ENCODE data around the gene SEMA3C.
A peak's percentile ranks its signal among the peaks of the same experiment; 100 is the strongest.

The SEMA3C gene

DNA sequence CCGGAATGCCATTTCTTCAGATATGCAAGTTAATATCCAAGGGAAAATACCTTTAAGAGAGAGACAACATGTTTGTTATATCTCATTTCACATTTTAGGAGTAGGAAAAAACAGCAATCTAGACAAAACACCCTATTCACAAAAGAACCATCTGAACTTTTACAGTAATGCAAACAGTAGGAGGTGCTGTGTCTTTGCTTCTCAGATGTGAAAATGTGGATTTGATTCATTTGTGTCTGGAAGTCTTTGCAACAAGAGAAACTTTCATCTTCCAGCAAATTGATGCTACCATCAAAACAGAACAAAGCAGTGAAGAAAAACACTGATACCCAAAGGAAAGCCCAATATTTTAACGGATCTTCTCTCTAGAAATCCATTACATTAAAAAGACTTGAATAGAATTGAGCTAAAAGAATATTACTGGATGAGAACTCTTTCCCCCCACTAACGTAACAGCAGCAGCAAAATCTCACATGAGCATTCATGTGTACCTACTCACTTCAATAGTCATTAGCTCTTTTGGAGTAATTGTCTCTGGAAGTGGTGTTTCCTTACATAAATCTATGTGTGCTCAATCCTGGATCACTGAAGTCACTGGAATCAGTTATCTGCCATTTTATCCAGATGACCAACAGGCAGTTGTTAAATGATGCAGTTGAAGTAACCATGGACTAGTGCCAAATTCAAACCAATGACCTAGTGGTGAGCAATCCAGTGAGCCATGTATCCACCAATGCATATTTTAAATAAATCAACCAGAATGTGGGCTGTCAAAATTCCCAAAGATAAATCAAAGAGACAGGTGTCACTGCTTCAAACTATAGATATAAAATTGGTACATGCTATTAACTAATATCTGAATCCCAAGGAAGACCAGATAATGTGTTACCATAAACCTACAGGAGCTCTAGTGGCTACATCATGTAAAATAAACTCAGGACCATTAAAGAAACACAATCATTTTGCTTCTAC, 1.8 kb downstream of the SEMA3C start:
- Mint-ChIP-seq H3K27ac (no peak overlapping the region), H3K27me3 (peaks cover 3% of the 10 kb centered on the region), H3K4me1 (ENCODE audit: low read depth) (peaks cover 13% of the 10 kb centered on the region), H3K36me3 (ENCODE audit: low read depth) (peaks cover 40% of the 10 kb centered on the region), H3K4me3 (peak overlapping the region; percentile 89), H3K9me3 (no peaks in the 10 kb centered on the region)
- intact Hi-C loops (cut with micrococcal nuclease), result loop anchor here (1.0 to 10.0 kb wide), 6 partner anchors 35 to 554 kb away; no protein-coding TSS in a partner anchor

GRCh38 chr7:80910228-80910627, 8.6 kb downstream of the SEMA3C start:
- no peaks in the 10 kb centered on the region for H3K4me1 Mint-ChIP-seq (ENCODE audit: low read depth)
- intact Hi-C loops (cut with micrococcal nuclease), result loop anchor here (10.0 kb wide), 1 partner anchor 225 kb away; no protein-coding TSS in a partner anchor
- H3K9me3 Mint-ChIP-seq, result no peaks in the 10 kb centered on the region
- H3K27me3 Mint-ChIP-seq, result no peaks in the 10 kb centered on the region
- H3K27ac Mint-ChIP-seq, result no peak overlapping the region
- peaks cover 35% of the 10 kb centered on the region for H3K36me3 Mint-ChIP-seq (ENCODE audit: low read depth)
- no peak overlapping the region for H3K4me3 Mint-ChIP-seq

DNA sequence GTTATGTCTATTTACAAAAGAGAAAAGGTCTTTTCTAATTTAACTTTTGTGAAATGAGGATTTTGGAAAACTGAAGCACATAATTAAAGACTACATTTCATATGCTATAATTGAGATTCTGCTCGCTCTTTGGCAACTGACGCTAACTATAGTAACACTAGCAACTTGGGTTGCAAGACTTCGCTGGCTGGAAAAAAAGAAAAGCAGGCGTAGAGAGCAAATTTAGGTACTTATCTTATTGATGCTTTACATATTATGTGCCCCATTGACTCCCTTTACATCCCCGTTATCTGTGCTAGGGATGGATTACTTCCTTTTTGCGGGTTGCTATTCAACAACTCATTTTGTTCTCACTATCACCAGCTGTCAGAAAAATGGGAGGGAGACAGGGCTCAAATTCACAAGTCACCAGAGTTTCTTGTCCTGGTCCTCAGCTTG, 10.5 kb downstream of the SEMA3C start:
- no peak overlapping the region for H3K27ac Mint-ChIP-seq
- no peaks in the 10 kb centered on the region for H3K27me3 Mint-ChIP-seq
- peaks cover 40% of the 10 kb centered on the region for H3K36me3 Mint-ChIP-seq (ENCODE audit: low read depth)
- H3K4me3 Mint-ChIP-seq, result no peak overlapping the region
- no peaks in the 10 kb centered on the region for H3K4me1 Mint-ChIP-seq (ENCODE audit: low read depth)
- intact Hi-C loops (cut with micrococcal nuclease), result no loop called here
- no peaks in the 10 kb centered on the region for H3K9me3 Mint-ChIP-seq

DNA sequence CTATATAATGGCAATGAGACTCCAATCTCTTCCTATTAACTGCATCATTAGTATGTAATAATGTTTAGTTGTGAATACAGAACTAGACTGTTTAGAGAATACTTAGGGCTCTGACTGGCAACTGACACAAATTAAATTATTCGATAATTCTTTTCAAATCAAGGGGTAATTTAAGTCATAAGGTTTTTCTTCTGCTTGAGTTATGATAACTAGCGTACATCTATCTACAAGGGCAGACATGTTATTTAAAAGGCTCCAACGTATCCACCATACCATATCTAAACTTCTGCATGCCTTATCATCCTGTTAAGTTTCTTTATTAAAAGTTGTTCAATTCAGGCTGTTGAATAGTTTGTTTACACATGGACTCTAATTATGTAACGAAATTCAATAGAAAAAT, 11.2 kb downstream of the SEMA3C start:
- Mint-ChIP-seq H3K36me3 (ENCODE audit: low read depth) (peaks cover 33% of the 10 kb centered on the region), H3K27me3 (no peaks in the 10 kb centered on the region), H3K4me3 (no peak overlapping the region), H3K9me3 (no peaks in the 10 kb centered on the region), H3K27ac (no peak overlapping the region), H3K4me1 (ENCODE audit: low read depth) (no peaks in the 10 kb centered on the region)
- intact Hi-C loops (cut with micrococcal nuclease), result no loop called here

GRCh38 chr7:80907141-80907601, 11.7 kb downstream of the SEMA3C start:
- Mint-ChIP-seq H3K36me3 (ENCODE audit: low read depth) (peaks cover 28% of the 10 kb centered on the region), H3K27me3 (no peaks in the 10 kb centered on the region), H3K4me1 (ENCODE audit: low read depth) (no peaks in the 10 kb centered on the region), H3K27ac (no peak overlapping the region), H3K4me3 (no peak overlapping the region), H3K9me3 (no peaks in the 10 kb centered on the region)
- intact Hi-C loops (cut with micrococcal nuclease), result no loop called here

- Mint-ChIP-seq H3K36me3 (ENCODE audit: low read depth) (peaks cover 22% of the 10 kb centered on the region), H3K27me3 (no peaks in the 10 kb centered on the region), H3K27ac (no peak overlapping the region), H3K4me3 (no peak overlapping the region), H3K9me3 (no peaks in the 10 kb centered on the region), H3K4me1 (ENCODE audit: low read depth) (no peaks in the 10 kb centered on the region)
- intact Hi-C loops (cut with micrococcal nuclease), result no loop called here
Observed at GRCh38 chr7:80905334-80905733, 13.5 kb downstream of the SEMA3C start.

- H3K4me3 Mint-ChIP-seq, result no peak overlapping the region
- intact Hi-C loops (cut with micrococcal nuclease), result no loop called here
- no peaks in the 10 kb centered on the region for H3K27me3 Mint-ChIP-seq
- H3K27ac Mint-ChIP-seq, result no peak overlapping the region
- peaks cover 22% of the 10 kb centered on the region for H3K36me3 Mint-ChIP-seq (ENCODE audit: low read depth)
- no peaks in the 10 kb centered on the region for H3K4me1 Mint-ChIP-seq (ENCODE audit: low read depth)
- no peaks in the 10 kb centered on the region for H3K9me3 Mint-ChIP-seq
Observed at GRCh38 chr7:80902716-80903308, 16.0 kb downstream of the SEMA3C start.

DNA sequence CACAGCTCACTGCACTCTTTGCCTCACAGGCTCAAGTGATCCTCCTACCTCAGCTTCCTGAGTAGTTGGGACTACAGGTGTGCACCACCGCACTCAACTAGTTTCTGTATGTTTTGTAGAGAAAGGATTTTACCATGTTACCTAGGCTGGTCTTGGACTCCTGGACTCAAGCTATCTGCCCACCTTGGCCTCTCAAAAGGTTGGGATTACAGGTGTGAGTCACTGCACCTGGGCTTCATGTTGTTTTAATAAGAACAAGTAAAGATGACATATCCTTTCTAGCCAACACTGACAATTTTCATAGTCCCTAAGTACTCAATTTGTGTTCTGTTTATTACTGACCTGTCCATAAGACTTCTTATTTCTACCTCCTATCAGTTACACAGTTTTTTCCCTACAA, 16.8 kb downstream of the SEMA3C start:
- Mint-ChIP-seq H3K9me3 (no peaks in the 10 kb centered on the region), H3K36me3 (ENCODE audit: low read depth) (peaks cover 23% of the 10 kb centered on the region), H3K4me3 (no peak overlapping the region), H3K27ac (no peak overlapping the region), H3K27me3 (no peaks in the 10 kb centered on the region), H3K4me1 (ENCODE audit: low read depth) (peaks cover 6% of the 10 kb centered on the region)
- intact Hi-C loops (cut with micrococcal nuclease), result no loop called here

GRCh38 chr7:80900583-80901576, 18.0 kb downstream of the SEMA3C start:
- no peak overlapping the region for H3K27ac Mint-ChIP-seq
- H3K4me1 Mint-ChIP-seq (ENCODE audit: low read depth), result peaks cover 11% of the 10 kb centered on the region
- peaks cover 28% of the 10 kb centered on the region for H3K36me3 Mint-ChIP-seq (ENCODE audit: low read depth)
- H3K9me3 Mint-ChIP-seq, result no peaks in the 10 kb centered on the region
- no peak overlapping the region for H3K4me3 Mint-ChIP-seq
- intact Hi-C loops (cut with micrococcal nuclease), result no loop called here
- no peaks in the 10 kb centered on the region for H3K27me3 Mint-ChIP-seq

DNA sequence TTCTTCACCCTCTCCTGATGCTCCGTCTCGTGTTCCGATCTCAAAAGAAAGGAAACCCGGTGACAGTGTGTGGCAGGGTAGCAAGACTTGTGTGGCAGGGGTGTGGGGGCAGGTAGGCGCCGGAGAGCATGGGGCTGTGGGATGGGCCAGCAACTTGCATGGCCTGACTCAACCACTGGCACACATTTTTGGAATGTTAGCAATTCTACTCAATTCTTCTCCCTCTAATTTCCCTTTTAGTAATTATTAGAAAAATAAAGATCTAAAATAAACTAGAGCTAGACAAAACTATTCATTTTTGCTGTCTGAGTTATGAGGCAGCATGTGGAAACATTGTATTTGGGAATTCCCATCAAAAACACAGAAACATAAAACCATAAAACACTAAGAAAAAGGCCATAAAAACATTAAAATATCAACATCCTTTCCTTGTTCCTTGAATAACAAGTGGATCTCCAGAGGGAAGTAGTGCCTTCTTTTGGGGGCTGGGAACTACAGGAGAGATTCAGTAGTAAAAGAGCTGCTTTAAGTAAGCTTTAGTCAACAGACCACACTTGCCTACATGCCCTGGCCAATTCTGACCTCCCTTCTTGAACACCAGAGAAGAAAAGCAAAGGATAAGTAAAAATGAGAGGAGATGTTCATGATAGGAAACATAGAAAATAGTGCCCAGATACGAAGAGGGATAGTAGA, 21.8 kb downstream of the SEMA3C start:
- intact Hi-C loops (cut with micrococcal nuclease), result no loop called here
- Mint-ChIP-seq H3K27me3 (no peaks in the 10 kb centered on the region), H3K4me1 (ENCODE audit: low read depth) (peaks cover 11% of the 10 kb centered on the region), H3K4me3 (no peak overlapping the region), H3K27ac (no peak overlapping the region), H3K36me3 (ENCODE audit: low read depth) (peaks cover 15% of the 10 kb centered on the region), H3K9me3 (no peaks in the 10 kb centered on the region)

DNA sequence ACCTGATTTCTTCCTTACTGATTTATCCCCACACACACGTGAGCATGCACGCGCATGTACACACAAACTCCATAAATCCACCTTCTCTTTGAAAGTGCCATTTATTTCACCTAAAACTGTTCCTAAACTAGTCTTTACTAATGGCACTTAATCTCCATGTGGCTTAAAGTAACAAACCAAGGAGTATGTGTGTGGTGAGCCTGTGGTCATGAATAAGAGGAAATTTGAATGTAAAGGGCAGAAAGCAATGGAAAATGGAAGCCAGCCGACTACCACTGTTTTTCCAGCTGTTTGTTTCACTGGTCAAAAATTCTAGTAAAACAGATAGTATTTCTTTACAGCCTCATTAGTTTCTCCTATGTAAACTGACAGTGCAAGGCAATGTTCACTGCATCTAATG, 23.8 kb downstream of the SEMA3C start:
- no peak overlapping the region for H3K27ac Mint-ChIP-seq
- H3K9me3 Mint-ChIP-seq, result no peaks in the 10 kb centered on the region
- peaks cover 24% of the 10 kb centered on the region for H3K4me1 Mint-ChIP-seq (ENCODE audit: low read depth)
- intact Hi-C loops (cut with micrococcal nuclease), result no loop called here
- H3K36me3 Mint-ChIP-seq (ENCODE audit: low read depth), result peaks cover 15% of the 10 kb centered on the region
- no peak overlapping the region for H3K4me3 Mint-ChIP-seq
- H3K27me3 Mint-ChIP-seq, result no peaks in the 10 kb centered on the region

GRCh38 chr7:80891259-80891544, 27.6 kb downstream of the SEMA3C start:
- Mint-ChIP-seq H3K9me3 (no peaks in the 10 kb centered on the region), H3K4me1 (ENCODE audit: low read depth) (peaks cover 13% of the 10 kb centered on the region), H3K27ac (peak overlapping the region; percentile 67), H3K4me3 (no peak overlapping the region), H3K36me3 (ENCODE audit: low read depth) (peaks cover 14% of the 10 kb centered on the region), H3K27me3 (no peaks in the 10 kb centered on the region)
- intact Hi-C loops (cut with micrococcal nuclease), result no loop called here
